Measurements from ENCODE around the gene TMEM178B. TPM values are rescaled to one million over a fixed set of nuclear protein-coding genes. Genes with fewer than 3 reads are reported as not detected.

TMEM178B gene
- total and polyA plus RNA-seq, 9 donors, result 0.40 to 1.1 (median 0.58) TPM

- DNase-seq, result no peak
- Histone ChIP-seq H3K36me3 (ENCODE audit: control insufficient read depth, insufficient read depth, low read length) (no peaks in the 10 kb centered on the region), H3K4me3 (ENCODE audit: low read length) (no peak overlapping the region), H3K9me3 (replicated peaks; ENCODE audit: control insufficient read depth, low read depth, low read length) (peaks cover under 1% of the 10 kb centered on the region), H3K27ac (ENCODE audit: low read length) (no peak overlapping the region), H3K27me3 (ENCODE audit: control insufficient read depth, insufficient read depth, low read length) (no peaks in the 10 kb centered on the region), H3K4me1 (ENCODE audit: control insufficient read depth, insufficient read depth, low read length) (no peaks in the 10 kb centered on the region)
- WGBS (ENCODE audit: insufficient coverage), result 73% methylated on average over 2 of the region's 2 CpGs
These were observed 347.4 kb downstream of the TMEM178B start for GRCh38 chr7:141421306-141421705.

- Histone ChIP-seq H3K27ac (ENCODE audit: low read length) (no peak overlapping the region), H3K9me3 (replicated peaks; ENCODE audit: control insufficient read depth, low read depth, low read length) (peaks cover 5% of the 10 kb centered on the region), H3K4me1 (ENCODE audit: control insufficient read depth, insufficient read depth, low read length) (no peaks in the 10 kb centered on the region), H3K4me3 (ENCODE audit: low read length) (no peak overlapping the region), H3K36me3 (ENCODE audit: control insufficient read depth, insufficient read depth, low read length) (no peaks in the 10 kb centered on the region), H3K27me3 (ENCODE audit: control insufficient read depth, insufficient read depth, low read length) (no peaks in the 10 kb centered on the region)
- no peak for DNase-seq
These were observed 353.3 kb downstream of the TMEM178B start for GRCh38 chr7:141427134-141427533.

- H3K9me3 ChIP-seq (replicated peaks; ENCODE audit: control insufficient read depth, low read depth, low read length), result peaks cover 5% of the 10 kb centered on the region
- H3K36me3 ChIP-seq (ENCODE audit: control insufficient read depth, insufficient read depth, low read length), result no peaks in the 10 kb centered on the region
- no peaks in the 10 kb centered on the region for H3K27me3 ChIP-seq (ENCODE audit: control insufficient read depth, insufficient read depth, low read length)
- no peaks in the 10 kb centered on the region for H3K4me1 ChIP-seq (ENCODE audit: control insufficient read depth, insufficient read depth, low read length)
- H3K4me3 ChIP-seq (ENCODE audit: low read length), result no peak overlapping the region
- H3K27ac ChIP-seq (ENCODE audit: low read length), result no peak overlapping the region
- WGBS (ENCODE audit: insufficient coverage), result 15% methylated on average over 11 of the region's 12 CpGs
- DNase-seq, result no peak
These were observed 356.7 kb downstream of the TMEM178B start for GRCh38 chr7:141430455-141431139.

GRCh38 chr7:141431140-141431479, 357.2 kb downstream of the TMEM178B start:
- no CpG with 5 or more reads among the region's 2 CpGs for WGBS (ENCODE audit: insufficient coverage)
- peaks cover 5% of the 10 kb centered on the region for H3K9me3 ChIP-seq (replicated peaks; ENCODE audit: control insufficient read depth, low read depth, low read length)
- H3K36me3 ChIP-seq (ENCODE audit: control insufficient read depth, insufficient read depth, low read length), result no peaks in the 10 kb centered on the region
- H3K4me3 ChIP-seq (ENCODE audit: low read length), result no peak overlapping the region
- H3K27me3 ChIP-seq (ENCODE audit: control insufficient read depth, insufficient read depth, low read length), result no peaks in the 10 kb centered on the region
- no peak overlapping the region for H3K27ac ChIP-seq (ENCODE audit: low read length)
- no peak for DNase-seq
- H3K4me1 ChIP-seq (ENCODE audit: control insufficient read depth, insufficient read depth, low read length), result no peaks in the 10 kb centered on the region

- WGBS (ENCODE audit: insufficient coverage), result 83% methylated on average over 1 of the region's 1 CpG
- Histone ChIP-seq H3K9me3 (replicated peaks; ENCODE audit: control insufficient read depth, low read depth, low read length) (peaks cover 3% of the 10 kb centered on the region), H3K4me3 (ENCODE audit: low read length) (no peak overlapping the region), H3K36me3 (ENCODE audit: control insufficient read depth, insufficient read depth, low read length) (no peaks in the 10 kb centered on the region), H3K4me1 (ENCODE audit: control insufficient read depth, insufficient read depth, low read length) (no peaks in the 10 kb centered on the region), H3K27me3 (ENCODE audit: control insufficient read depth, insufficient read depth, low read length) (no peaks in the 10 kb centered on the region), H3K27ac (ENCODE audit: low read length) (no peak overlapping the region)
- no peak for DNase-seq
These were observed 357.8 kb downstream of the TMEM178B start for GRCh38 chr7:141431711-141432110.

- WGBS (ENCODE audit: insufficient coverage), result 86% methylated on average over 1 of the region's 2 CpGs
- H3K4me1 ChIP-seq (ENCODE audit: control insufficient read depth, insufficient read depth, low read length), result no peaks in the 10 kb centered on the region
- H3K9me3 ChIP-seq (replicated peaks; ENCODE audit: control insufficient read depth, low read depth, low read length), result no peaks in the 10 kb centered on the region
- peak; percentile 4 for DNase-seq
- H3K27me3 ChIP-seq (ENCODE audit: control insufficient read depth, insufficient read depth, low read length), result no peaks in the 10 kb centered on the region
- H3K27ac ChIP-seq (ENCODE audit: low read length), result no peak overlapping the region
- no peaks in the 10 kb centered on the region for H3K36me3 ChIP-seq (ENCODE audit: control insufficient read depth, insufficient read depth, low read length)
- H3K4me3 ChIP-seq (ENCODE audit: low read length), result no peak overlapping the region
These were observed 359.8 kb downstream of the TMEM178B start for GRCh38 chr7:141433698-141434097.

GRCh38 chr7:141436139-141436538, 362.3 kb downstream of the TMEM178B start:
- no peaks in the 10 kb centered on the region for H3K9me3 ChIP-seq (replicated peaks; ENCODE audit: control insufficient read depth, low read depth, low read length)
- H3K27me3 ChIP-seq (ENCODE audit: control insufficient read depth, insufficient read depth, low read length), result no peaks in the 10 kb centered on the region
- WGBS (ENCODE audit: insufficient coverage), result 47% methylated on average over 2 of the region's 2 CpGs
- no peak for DNase-seq
- no peak overlapping the region for H3K27ac ChIP-seq (ENCODE audit: low read length)
- no peak overlapping the region for H3K4me3 ChIP-seq (ENCODE audit: low read length)
- H3K4me1 ChIP-seq (ENCODE audit: control insufficient read depth, insufficient read depth, low read length), result no peaks in the 10 kb centered on the region
- no peaks in the 10 kb centered on the region for H3K36me3 ChIP-seq (ENCODE audit: control insufficient read depth, insufficient read depth, low read length)

GRCh38 chr7:141436575-141437075, 362.8 kb downstream of the TMEM178B start:
- 72% methylated on average over 3 of the region's 7 CpGs for WGBS (ENCODE audit: insufficient coverage)
- DNase-seq, result peak; percentile 25
- H3K36me3 ChIP-seq (ENCODE audit: control insufficient read depth, insufficient read depth, low read length), result no peaks in the 10 kb centered on the region

GRCh38 chr7:141439164-141439563, 365.3 kb downstream of the TMEM178B start:
- Histone ChIP-seq H3K27me3 (ENCODE audit: control insufficient read depth, insufficient read depth, low read length) (no peaks in the 10 kb centered on the region), H3K9me3 (replicated peaks; ENCODE audit: control insufficient read depth, low read depth, low read length) (no peaks in the 10 kb centered on the region), H3K36me3 (ENCODE audit: control insufficient read depth, insufficient read depth, low read length) (no peaks in the 10 kb centered on the region), H3K4me1 (ENCODE audit: control insufficient read depth, insufficient read depth, low read length) (no peaks in the 10 kb centered on the region), H3K27ac (ENCODE audit: low read length) (no peak overlapping the region), H3K4me3 (ENCODE audit: low read length) (no peak overlapping the region)
- DNase-seq, result no peak
- no CpG with 5 or more reads among the region's 2 CpGs for WGBS (ENCODE audit: insufficient coverage)

More at GRCh38 chr7:141436575-141437075, 362.8 kb downstream of the TMEM178B start:
- no peaks in the 10 kb centered on the region for H3K9me3 ChIP-seq (replicated peaks; ENCODE audit: control insufficient read depth, low read depth, low read length)
- H3K4me3 ChIP-seq (ENCODE audit: low read length), result no peak overlapping the region
- H3K27ac ChIP-seq (ENCODE audit: low read length), result no peak overlapping the region
- no peaks in the 10 kb centered on the region for H3K27me3 ChIP-seq (ENCODE audit: control insufficient read depth, insufficient read depth, low read length)
- no peaks in the 10 kb centered on the region for H3K4me1 ChIP-seq (ENCODE audit: control insufficient read depth, insufficient read depth, low read length)

GRCh38 chr7:141439776-141440175, 365.9 kb downstream of the TMEM178B start:
- H3K27me3 ChIP-seq (ENCODE audit: control insufficient read depth, insufficient read depth, low read length), result no peaks in the 10 kb centered on the region
- DNase-seq, result no peak
- no peaks in the 10 kb centered on the region for H3K36me3 ChIP-seq (ENCODE audit: control insufficient read depth, insufficient read depth, low read length)
- H3K4me1 ChIP-seq (ENCODE audit: control insufficient read depth, insufficient read depth, low read length), result no peaks in the 10 kb centered on the region
- H3K27ac ChIP-seq (ENCODE audit: low read length), result no peak overlapping the region
- WGBS (ENCODE audit: insufficient coverage), result no CpG with 5 or more reads among the region's 1 CpG
- H3K4me3 ChIP-seq (ENCODE audit: low read length), result no peak overlapping the region
- no peaks in the 10 kb centered on the region for H3K9me3 ChIP-seq (replicated peaks; ENCODE audit: control insufficient read depth, low read depth, low read length)
